ENCODE results near the gene NAALADL2. TPM values are rescaled to one million over a fixed set of nuclear protein-coding genes. Genes with fewer than 3 reads are reported as not detected.

Gene NAALADL2
- total and polyA plus RNA-seq, 2 donors (not counting 1 experiment from before 2014, with no cell fraction given): 8.8 to 11.6 TPM

- Histone ChIP-seq H4K20me1 (ENCODE audit: control insufficient read depth, extremely low read depth, insufficient read depth, low read length) (no peaks in the 10 kb centered on the region), H3K27me3 (ENCODE audit: control insufficient read depth, insufficient read depth, low read length) (no peaks in the 10 kb centered on the region), H3K9ac (ENCODE audit: insufficient read depth, low read length) (no peak overlapping the region), H3K36me3 (ENCODE audit: control insufficient read depth, insufficient read depth, low read length) (no peaks in the 10 kb centered on the region), H3K4me2 (ENCODE audit: extremely low read depth, insufficient read depth, low read length) (no peak overlapping the region), H3K9me3 (ENCODE audit: control insufficient read depth, insufficient read depth, low read depth, low read length) (no peaks in the 10 kb centered on the region), H3K4me1 (ENCODE audit: control insufficient read depth, extremely low read depth, insufficient read depth, low read length) (no peaks in the 10 kb centered on the region), H3K4me3 (replicated peaks in 1 of 4; ENCODE audit: control extremely low read depth in 1 of 4, insufficient read depth in 1 of 4, low read depth in 3 of 4, low read length in 4 of 4) (no peak overlapping the region), H3K27ac (ENCODE audit: insufficient read depth, low read length) (no peak overlapping the region), H3K79me2 (ENCODE audit: control insufficient read depth, insufficient read depth, low read length) (no peaks in the 10 kb centered on the region), H2AFZ (ENCODE audit: low read length) (no peak overlapping the region)
- no peak for DNase-seq (ENCODE audit: low read depth in 2 of 2)
- TF ChIP-seq EZH2 (IDR thresholded peaks at IDR 0.05; ENCODE audit: low read length, missing control alignments) (no peak), CTCF (conservative IDR thresholded peaks at IDR 0.05 in 1 of 2, IDR thresholded peaks at IDR 0.05 in 1 of 2; ENCODE audit: low read depth in 1 of 2, low read length in 2 of 2) (no peak)
Observed at GRCh38 chr3:175294793-175295192, 435.7 kb downstream of the NAALADL2 start.

GRCh38 chr3:175295248-175296130 lies 436.4 kb downstream of the NAALADL2 start:
- H3K79me2 ChIP-seq (ENCODE audit: control insufficient read depth, insufficient read depth, low read length): no peaks in the 10 kb centered on the region
- H3K27ac ChIP-seq (ENCODE audit: insufficient read depth, low read length): no peak overlapping the region
- H3K4me1 ChIP-seq (ENCODE audit: control insufficient read depth, extremely low read depth, insufficient read depth, low read length): no peaks in the 10 kb centered on the region
- no peak overlapping the region for H3K9ac ChIP-seq (ENCODE audit: insufficient read depth, low read length)
- no peak overlapping the region for H3K4me2 ChIP-seq (ENCODE audit: extremely low read depth, insufficient read depth, low read length)
- H2AFZ ChIP-seq (ENCODE audit: low read length): no peak overlapping the region
- H3K4me3 ChIP-seq (replicated peaks in 1 of 4; ENCODE audit: control extremely low read depth in 1 of 4, insufficient read depth in 1 of 4, low read depth in 3 of 4, low read length in 4 of 4): no peak overlapping the region
- no peaks in the 10 kb centered on the region for H3K9me3 ChIP-seq (ENCODE audit: control insufficient read depth, insufficient read depth, low read depth, low read length)
- TF ChIP-seq EZH2 (IDR thresholded peaks at IDR 0.05; ENCODE audit: low read length, missing control alignments) (no peak), CTCF (conservative IDR thresholded peaks at IDR 0.05 in 1 of 2, IDR thresholded peaks at IDR 0.05 in 1 of 2; ENCODE audit: low read depth in 1 of 2, low read length in 2 of 2) (no peak)
- DNase-seq (ENCODE audit: low read depth in 2 of 2): no peak
- no peaks in the 10 kb centered on the region for H3K27me3 ChIP-seq (ENCODE audit: control insufficient read depth, insufficient read depth, low read length)
- H4K20me1 ChIP-seq (ENCODE audit: control insufficient read depth, extremely low read depth, insufficient read depth, low read length): no peaks in the 10 kb centered on the region
- H3K36me3 ChIP-seq (ENCODE audit: control insufficient read depth, insufficient read depth, low read length): no peaks in the 10 kb centered on the region

- H3K27me3 ChIP-seq (ENCODE audit: control insufficient read depth, insufficient read depth, low read length): no peaks in the 10 kb centered on the region
- H3K36me3 ChIP-seq (ENCODE audit: control insufficient read depth, insufficient read depth, low read length): no peaks in the 10 kb centered on the region
- H3K4me3 ChIP-seq (replicated peaks in 1 of 4; ENCODE audit: control extremely low read depth in 1 of 4, insufficient read depth in 1 of 4, low read depth in 3 of 4, low read length in 4 of 4): no peak overlapping the region
- H2AFZ ChIP-seq (ENCODE audit: low read length): no peak overlapping the region
- H3K9ac ChIP-seq (ENCODE audit: insufficient read depth, low read length): no peak overlapping the region
- H4K20me1 ChIP-seq (ENCODE audit: control insufficient read depth, extremely low read depth, insufficient read depth, low read length): no peaks in the 10 kb centered on the region
- H3K9me3 ChIP-seq (ENCODE audit: control insufficient read depth, insufficient read depth, low read depth, low read length): no peaks in the 10 kb centered on the region
- no peaks in the 10 kb centered on the region for H3K79me2 ChIP-seq (ENCODE audit: control insufficient read depth, insufficient read depth, low read length)
- no peaks in the 10 kb centered on the region for H3K4me1 ChIP-seq (ENCODE audit: control insufficient read depth, extremely low read depth, insufficient read depth, low read length)
- no peak for DNase-seq (ENCODE audit: low read depth in 2 of 2)
- no peak for TF ChIP-seq EZH2 (IDR thresholded peaks at IDR 0.05; ENCODE audit: low read length, missing control alignments)
- TF ChIP-seq CTCF (conservative IDR thresholded peaks at IDR 0.05 in 1 of 2, IDR thresholded peaks at IDR 0.05 in 1 of 2; ENCODE audit: low read depth in 1 of 2, low read length in 2 of 2): no peak
- no peak overlapping the region for H3K27ac ChIP-seq (ENCODE audit: insufficient read depth, low read length)
- H3K4me2 ChIP-seq (ENCODE audit: extremely low read depth, insufficient read depth, low read length): no peak overlapping the region
Observed at GRCh38 chr3:175297216-175297615, 438.1 kb downstream of the NAALADL2 start.
